HCT116 (cell line): ENCODE data around the gene CTTNBP2. TPM values are rescaled to one million over a fixed set of nuclear protein-coding genes. Genes with fewer than 3 reads are reported as not detected.

Experiments used
- ATAC-seq: fragments of 200-7000 bp; cut with Tn5 transposase; 2 replicates; pipeline ENCODE4 v1.9.1; 2020; ENCODE audit warnings: mild to moderate bottlenecking, moderate library complexity
- BruUV-seq: library from RNA; stranded (reverse); fragments of 400-500 nt; replicated peaks from 2 replicates; lab custom pipeline; 2021; lab: Mats Ljungman, UMichigan
- CTCF ChIA-PET: fragments of 300-600 bp; sonication (Branson Sonifier 250); formaldehyde crosslinking; loops from one replicate; lab custom pipeline; 2021; ENCODE audit warnings: antibody characterized with exemption; lab: Charles Lee
- POLR2A ChIA-PET: fragments of 300-600, 350-600 bp; sonication (Branson Sonifier 250); formaldehyde crosslinking; loops from one replicate; lab custom pipeline; 2021; ENCODE audit warnings: antibody characterized with exemption; lab: Charles Lee
- RAD21 ChIA-PET, 2 experiments: fragments of 300-600 bp; sonication (Branson Sonifier 250); formaldehyde crosslinking; loops; one replicate each; lab custom pipeline; 2023; ENCODE audit warnings: low total read pairs in 2 of 2; ENCODE audit not compliant: uncharacterized antibody in 2 of 2, unreplicated experiment in 2 of 2, low non-redundant PET in 1 of 2; lab: Charles Lee
- DNase-seq: peaks from one replicate; pipeline ENCODE4 v3.0.0-alpha.2; 2010; ENCODE audit warnings: low read depth, low spot score
- H2AFZ ChIP-seq: fragments of 200-600 bp; shearing (Covaris generic), sonication (generic); 2 replicates; pipeline ENCODE4 v1.6.1; 2017; ENCODE audit warnings: low read depth, mixed run types, mixed read lengths, antibody characterized with exemption, low read length; ENCODE audit not compliant: poor library complexity, severe bottlenecking
- H3K27ac ChIP-seq: 2 replicates; pipeline ENCODE4 v1.5.1; 2012; ENCODE audit warnings: low read depth, low read length
- H3K27me3 ChIP-seq: fragments of 200-600 bp; sonication (generic); 2 replicates; pipeline ENCODE4 v1.6.1; 2016; ENCODE audit warnings: mixed run types, low read length, mixed read lengths; ENCODE audit not compliant: insufficient read depth
- H3K36me3 ChIP-seq, 2 experiments: fragments of 200-500 bp in 1 of 2; fragments of 200-600 bp in 1 of 2; sonication (Bioruptor generic) in 1 of 2; sonication (generic) in 1 of 2; 2 replicates each; pipeline versions ENCODE4 v1.5.1 to v1.6.1; 2014 to 2016; ENCODE audit warnings: low read length in 2 of 2, inconsistent platforms in 1 of 2, mixed read lengths in 1 of 2, mixed run types in 1 of 2; ENCODE audit not compliant: insufficient read depth in 2 of 2, control insufficient read depth in 1 of 2
- H3K4me1 ChIP-seq, 2 experiments: fragments of 200-600 bp in 1 of 2; sonication (generic) in 1 of 2; 2 replicates each; pipeline versions ENCODE4 v1.5.1 to v1.6.1; 2012 to 2017; ENCODE audit warnings: low read length in 2 of 2, inconsistent platforms in 1 of 2, mild to moderate bottlenecking in 1 of 2, mixed read lengths in 1 of 2, mixed run types in 1 of 2, moderate library complexity in 1 of 2; ENCODE audit not compliant: insufficient read depth in 2 of 2, control insufficient read depth in 1 of 2
- H3K4me2 ChIP-seq: fragments of 200-600 bp; sonication (generic); 2 replicates; pipeline ENCODE4 v1.6.1; 2017; ENCODE audit warnings: mixed run types, low read length, mixed read lengths
- H3K4me3 ChIP-seq, 2 experiments: fragments of 200-600 bp in 1 of 2; sonication (generic) in 1 of 2; replicated peaks in 1 of 2; 2 replicates each; pipeline ENCODE4 v1.5.1; 2011 to 2016; ENCODE audit warnings: low read length in 2 of 2, control low read depth in 1 of 2, low read depth in 1 of 2, mild to moderate bottlenecking in 1 of 2, mixed read lengths in 1 of 2, mixed run types in 1 of 2
- H3K79me2 ChIP-seq: fragments of 200-600 bp; sonication (generic); 2 replicates; pipeline ENCODE4 v1.6.1; 2017; ENCODE audit warnings: mild to moderate bottlenecking, mixed run types, low read length, moderate library complexity, mixed read lengths; ENCODE audit not compliant: insufficient read depth
- H3K9ac ChIP-seq: fragments of 200-600 bp; sonication (generic); 2 replicates; pipeline ENCODE4 v1.6.1; 2016; ENCODE audit warnings: low read length, mixed read lengths
- H3K9me2 ChIP-seq: fragments of 200-600 bp; sonication (generic), shearing (Covaris generic); 2 replicates; pipeline ENCODE4 v1.6.1; 2017; ENCODE audit warnings: mixed run types, mild to moderate bottlenecking, moderate library complexity; ENCODE audit not compliant: insufficient read depth
- H3K9me3 ChIP-seq, 2 experiments: fragments of 200-500 bp in 1 of 2; fragments of 200-600 bp in 1 of 2; sonication (Bioruptor generic) in 1 of 2; sonication (generic) in 1 of 2; 2 replicates each; pipeline ENCODE4 v1.6.1; 2014 to 2017; ENCODE audit warnings: low read length in 2 of 2, mixed read lengths in 2 of 2, inconsistent platforms in 1 of 2, low read depth in 1 of 2, mild to moderate bottlenecking in 1 of 2, mixed run types in 1 of 2, moderate library complexity in 1 of 2; ENCODE audit not compliant: control insufficient read depth in 1 of 2, insufficient read depth in 1 of 2
- H4K20me1 ChIP-seq: fragments of 200-600 bp; sonication (generic), shearing (Covaris generic); 2 replicates; pipeline ENCODE4 v1.6.1; 2017; ENCODE audit warnings: mixed run types, mild to moderate bottlenecking, moderate library complexity; ENCODE audit not compliant: insufficient read depth
- CEBPB ChIP-seq: IDR thresholded peaks from 2 replicates; pipeline ENCODE4 v1.6.1; 2012; ENCODE audit warnings: low read depth
- EGR1 ChIP-seq: IDR thresholded peaks from 2 replicates; pipeline ENCODE4 v1.6.1; 2012; ENCODE audit warnings: low read depth
- ELF1 ChIP-seq: IDR thresholded peaks from 2 replicates; pipeline ENCODE4 v1.6.1; 2012; ENCODE audit warnings: low read depth, borderline replicate concordance
- EZH2phosphoT487 ChIP-seq: fragments of 200-600 bp; IDR thresholded peaks from 2 replicates; pipeline ENCODE4 v1.6.1; 2018; ENCODE audit warnings: antibody characterized with exemption, borderline replicate concordance
- FOSL1 ChIP-seq: IDR thresholded peaks from 2 replicates; pipeline ENCODE4 v1.6.1; 2012; ENCODE audit warnings: low read depth
- JUND ChIP-seq: IDR thresholded peaks from 2 replicates; pipeline ENCODE4 v1.6.1; 2012
- POLR2A ChIP-seq: IDR thresholded peaks from 2 replicates; pipeline ENCODE4 v1.7.0; 2011; ENCODE audit warnings: borderline replicate concordance; ENCODE audit not compliant: insufficient read depth, insufficient read length; ENCODE audit errors: extremely low read depth
- POLR2AphosphoS5 ChIP-seq: IDR thresholded peaks from 2 replicates; pipeline ENCODE4 v1.6.1; 2011; ENCODE audit warnings: mild to moderate bottlenecking, low read depth, low read length, moderate library complexity
- RAD21 ChIP-seq: IDR thresholded peaks from 2 replicates; pipeline ENCODE4 v1.6.1; 2012; ENCODE audit warnings: low read depth, mild to moderate bottlenecking
- SP1 ChIP-seq: IDR thresholded peaks from 2 replicates; pipeline ENCODE4 v1.6.1; 2012; ENCODE audit warnings: low read depth
- SRF ChIP-seq: IDR thresholded peaks from 2 replicates; pipeline ENCODE4 v1.6.1; 2012; ENCODE audit warnings: low read depth
- YY1 ChIP-seq: IDR thresholded peaks from 2 replicates; pipeline ENCODE4 v1.6.1; 2011; ENCODE audit warnings: low read length, low read depth, moderate library complexity, mild to moderate bottlenecking; ENCODE audit not compliant: insufficient replicate concordance; ENCODE audit errors: extremely low read depth
- ZFX ChIP-seq: fragments of 450-650 bp; IDR thresholded peaks from 2 replicates; pipeline ENCODE4 v1.6.1; 2017
- ZNF274 ChIP-seq: fragments of 200-500 bp; sonication (Bioruptor generic); IDR thresholded peaks from 2 replicates; pipeline ENCODE4 v1.6.1; 2014; ENCODE audit warnings: mild to moderate bottlenecking, low read depth, low read length, inconsistent platforms
- intact Hi-C: fragments of 100-400 bp; cut with micrococcal nuclease; formaldehyde crosslinking; loops from 2 replicates; pipeline ENCODE4 v1.10.0; 2022
- total RNA-seq: library from RNA; stranded (reverse); gene quantifications from one replicate; pipeline ENCODE4 v1.2.1, GENCODE V29; 2021; ENCODE audit not compliant: unreplicated experiment
- TF ChIP-seq, protein P1 (sequence below): IDR thresholded peaks from 2 replicates; pipeline ENCODE4 v1.6.1; 2012
- TF ChIP-seq, protein P2 (sequence below), 3 experiments: fragments of 200-600 bp in 1 of 3; sonication (generic) in 1 of 3; IDR thresholded peaks in 2 of 3; conservative IDR thresholded peaks in 1 of 3; 2 replicates each; pipeline ENCODE4 v1.5.1; 2012 to 2017; ENCODE audit warnings: low read depth in 2 of 3, low read length in 2 of 3, antibody characterized with exemption in 1 of 3, borderline replicate concordance in 1 of 3, control low read depth in 1 of 3, mild to moderate bottlenecking in 1 of 3, mixed read lengths in 1 of 3, mixed run types in 1 of 3, moderate library complexity in 1 of 3; ENCODE audit not compliant: insufficient read depth in 1 of 3
- TF ChIP-seq, protein P3 (sequence below): IDR thresholded peaks from 2 replicates; pipeline ENCODE4 v1.6.1; 2012
- TF ChIP-seq, protein P4 (sequence below): IDR thresholded peaks from 2 replicates; pipeline ENCODE4 v1.6.1; 2011; ENCODE audit warnings: mild to moderate bottlenecking, low read length, moderate library complexity; ENCODE audit not compliant: insufficient replicate concordance; ENCODE audit errors: extremely low read depth

Gene CTTNBP2
- total RNA-seq, 1 experiment from 2014 or later, result 5.4 TPM

DNA sequence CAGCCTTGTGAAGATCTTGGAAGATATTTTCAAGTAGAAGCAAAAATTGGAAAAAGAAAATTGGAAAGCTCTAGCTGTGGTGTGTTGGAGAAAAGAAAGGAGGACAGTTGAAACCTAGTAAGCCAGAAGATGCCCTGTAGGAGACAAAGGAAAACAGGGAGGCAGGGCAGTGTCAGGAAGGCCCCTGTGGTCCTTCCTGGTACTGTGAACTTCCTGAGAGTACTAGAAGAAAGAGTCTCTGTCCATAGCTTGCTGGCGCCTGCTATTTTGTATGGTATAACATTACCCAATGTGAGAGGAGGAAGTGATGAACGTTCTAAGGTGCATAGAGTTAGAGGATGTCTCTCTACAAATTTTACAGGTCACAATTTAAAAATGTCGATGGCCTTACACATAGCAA, 183.1 kb downstream of the CTTNBP2 start:
- H3K4me2 ChIP-seq, result no peak overlapping the region
- H3K79me2 ChIP-seq, result no peaks in the 10 kb centered on the region
- ChIA-PET CTCF (no interaction called here), POLR2A (no interaction called here), RAD21 (no interaction called here)
- H3K36me3 ChIP-seq, result no peaks in the 10 kb centered on the region
- H3K9me3 ChIP-seq, result no peaks in the 10 kb centered on the region
- H4K20me1 ChIP-seq, result no peaks in the 10 kb centered on the region
- TF ChIP-seq, protein P1, sequence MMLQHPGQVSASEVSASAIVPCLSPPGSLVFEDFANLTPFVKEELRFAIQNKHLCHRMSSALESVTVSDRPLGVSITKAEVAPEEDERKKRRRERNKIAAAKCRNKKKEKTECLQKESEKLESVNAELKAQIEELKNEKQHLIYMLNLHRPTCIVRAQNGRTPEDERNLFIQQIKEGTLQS, result no peak
- TF ChIP-seq POLR2AphosphoS5 (no peak), EGR1 (no peak), POLR2A (no peak), SRF (no peak), EZH2phosphoT487 (no peak), SP1 (no peak), FOSL1 (no peak), JUND (no peak), CEBPB (no peak), RAD21 (no peak), ZNF274 (no peak), YY1 (no peak), ZFX (no peak), ELF1 (no peak)
- TF ChIP-seq, protein P2, sequence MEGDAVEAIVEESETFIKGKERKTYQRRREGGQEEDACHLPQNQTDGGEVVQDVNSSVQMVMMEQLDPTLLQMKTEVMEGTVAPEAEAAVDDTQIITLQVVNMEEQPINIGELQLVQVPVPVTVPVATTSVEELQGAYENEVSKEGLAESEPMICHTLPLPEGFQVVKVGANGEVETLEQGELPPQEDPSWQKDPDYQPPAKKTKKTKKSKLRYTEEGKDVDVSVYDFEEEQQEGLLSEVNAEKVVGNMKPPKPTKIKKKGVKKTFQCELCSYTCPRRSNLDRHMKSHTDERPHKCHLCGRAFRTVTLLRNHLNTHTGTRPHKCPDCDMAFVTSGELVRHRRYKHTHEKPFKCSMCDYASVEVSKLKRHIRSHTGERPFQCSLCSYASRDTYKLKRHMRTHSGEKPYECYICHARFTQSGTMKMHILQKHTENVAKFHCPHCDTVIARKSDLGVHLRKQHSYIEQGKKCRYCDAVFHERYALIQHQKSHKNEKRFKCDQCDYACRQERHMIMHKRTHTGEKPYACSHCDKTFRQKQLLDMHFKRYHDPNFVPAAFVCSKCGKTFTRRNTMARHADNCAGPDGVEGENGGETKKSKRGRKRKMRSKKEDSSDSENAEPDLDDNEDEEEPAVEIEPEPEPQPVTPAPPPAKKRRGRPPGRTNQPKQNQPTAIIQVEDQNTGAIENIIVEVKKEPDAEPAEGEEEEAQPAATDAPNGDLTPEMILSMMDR (IDR thresholded peaks at IDR 0.05 in 2 of 3, conservative IDR thresholded peaks at IDR 0.05 in 1 of 3; ENCODE audit: borderline replicate concordance in 1 of 3, insufficient read depth in 1 of 3, low read depth in 2 of 3, low read length in 2 of 3), result no peak
- TF ChIP-seq, protein P3, sequence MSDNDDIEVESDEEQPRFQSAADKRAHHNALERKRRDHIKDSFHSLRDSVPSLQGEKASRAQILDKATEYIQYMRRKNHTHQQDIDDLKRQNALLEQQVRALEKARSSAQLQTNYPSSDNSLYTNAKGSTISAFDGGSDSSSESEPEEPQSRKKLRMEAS, result no peak
- TF ChIP-seq, protein P4, sequence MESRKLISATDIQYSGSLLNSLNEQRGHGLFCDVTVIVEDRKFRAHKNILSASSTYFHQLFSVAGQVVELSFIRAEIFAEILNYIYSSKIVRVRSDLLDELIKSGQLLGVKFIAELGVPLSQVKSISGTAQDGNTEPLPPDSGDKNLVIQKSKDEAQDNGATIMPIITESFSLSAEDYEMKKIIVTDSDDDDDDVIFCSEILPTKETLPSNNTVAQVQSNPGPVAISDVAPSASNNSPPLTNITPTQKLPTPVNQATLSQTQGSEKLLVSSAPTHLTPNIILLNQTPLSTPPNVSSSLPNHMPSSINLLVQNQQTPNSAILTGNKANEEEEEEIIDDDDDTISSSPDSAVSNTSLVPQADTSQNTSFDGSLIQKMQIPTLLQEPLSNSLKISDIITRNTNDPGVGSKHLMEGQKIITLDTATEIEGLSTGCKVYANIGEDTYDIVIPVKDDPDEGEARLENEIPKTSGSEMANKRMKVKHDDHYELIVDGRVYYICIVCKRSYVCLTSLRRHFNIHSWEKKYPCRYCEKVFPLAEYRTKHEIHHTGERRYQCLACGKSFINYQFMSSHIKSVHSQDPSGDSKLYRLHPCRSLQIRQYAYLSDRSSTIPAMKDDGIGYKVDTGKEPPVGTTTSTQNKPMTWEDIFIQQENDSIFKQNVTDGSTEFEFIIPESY, result no peak
- H3K27ac ChIP-seq, result no peak overlapping the region
- no peaks in the 10 kb centered on the region for H3K9me2 ChIP-seq
- no peak overlapping the region for H2AFZ ChIP-seq
- intact Hi-C loops, result no loop called here
- no peaks in the 10 kb centered on the region for H3K27me3 ChIP-seq
- H3K4me3 ChIP-seq, result no peak overlapping the region
- DNase-seq (no peak), ATAC-seq (no peak)
- no peak overlapping the region for H3K9ac ChIP-seq
- no peaks in the 10 kb centered on the region for H3K4me1 ChIP-seq
- no TSS peak for BruUV-seq
